SK-N-SH (cell line): Measurements from ENCODE around the gene CAMK1. TPM values are rescaled to one million over a fixed set of nuclear protein-coding genes. Genes with fewer than 3 reads are reported as not detected.
A peak's percentile ranks its signal among the peaks of the same experiment; 100 is the strongest.

Experiments used
- CTCF ChIA-PET: fragments of 300-600, 350-600 bp; formaldehyde crosslinking; extraction: SDS; loops from one replicate; lab custom pipeline; 2021; lab: Yijun Ruan, JAX
- POLR2A ChIA-PET: fragments of 350-600 bp; sonication (Branson Sonifier 250); formaldehyde crosslinking; extraction: SDS; loops from one replicate; lab custom pipeline; 2020; ENCODE audit warnings: antibody characterized with exemption, inconsistent platforms; lab: Yijun Ruan, JAX
- DNase-seq: peaks from one replicate; pipeline ENCODE4 v3.0.0; 2012
- H2AFZ ChIP-seq: fragments of 200-600 bp; sonication (generic); 2 replicates; pipeline ENCODE4 v1.8.1; 2016; ENCODE audit warnings: antibody characterized with exemption, mild to moderate bottlenecking, low read depth
- H3F3A ChIP-seq: fragments of 200-600 bp; sonication (generic); replicated peaks from 2 replicates; pipeline ENCODE3; 2016; ENCODE audit warnings: antibody characterized with exemption, mild to moderate bottlenecking; ENCODE audit not compliant: insufficient read depth
- H3K27ac ChIP-seq, 2 experiments: fragments of 200-500 bp in 1 of 2; fragments of 200-600 bp in 1 of 2; sonication (Bioruptor generic) in 1 of 2; sonication (generic), shearing (Covaris generic) in 1 of 2; 2 replicates each; pipeline versions ENCODE4 v1.5.1 to v1.6.1; 2014 to 2016; ENCODE audit warnings: low read depth in 2 of 2, inconsistent platforms in 1 of 2, low read length in 1 of 2, mild to moderate bottlenecking in 1 of 2, mixed read lengths in 1 of 2
- H3K27me3 ChIP-seq: fragments of 200-600 bp; sonication (generic), shearing (Covaris generic); 2 replicates; pipeline ENCODE4 v1.6.1; 2016; ENCODE audit warnings: mixed run types; ENCODE audit not compliant: insufficient read depth
- H3K36me3 ChIP-seq, 2 experiments: fragments of 200-500 bp in 1 of 2; fragments of 200-600 bp in 1 of 2; sonication (Bioruptor generic) in 1 of 2; sonication (generic) in 1 of 2; replicated peaks in 1 of 2; 2 replicates each; pipeline versions ENCODE3 to v1.5.1; 2014 to 2016; ENCODE audit warnings: low read length in 1 of 2, mild to moderate bottlenecking in 1 of 2; ENCODE audit not compliant: insufficient read depth in 2 of 2, control insufficient read depth in 1 of 2
- H3K4me1 ChIP-seq, 2 experiments: fragments of 200-500 bp in 1 of 2; fragments of 200-600 bp in 1 of 2; sonication (Bioruptor generic) in 1 of 2; sonication (generic), shearing (Covaris generic) in 1 of 2; 2 replicates each; pipeline versions ENCODE4 v1.5.1 to v1.6.1; 2014 to 2016; ENCODE audit warnings: low read depth in 1 of 2, low read length in 1 of 2, mixed run types in 1 of 2; ENCODE audit not compliant: insufficient read depth in 2 of 2, control insufficient read depth in 1 of 2
- H3K4me2 ChIP-seq: fragments of 200-600 bp; sonication (generic), shearing (Covaris generic); 2 replicates; pipeline ENCODE4 v1.6.1; 2017; ENCODE audit warnings: mixed run types
- H3K4me3 ChIP-seq, 2 experiments: fragments of 200-500 bp in 1 of 2; fragments of 200-600 bp in 1 of 2; sonication (Bioruptor generic) in 1 of 2; sonication (generic), shearing (Covaris generic) in 1 of 2; 2 replicates each; pipeline versions ENCODE4 v1.5.1 to v1.8.1; 2014 to 2016; ENCODE audit warnings: low read depth in 2 of 2, inconsistent platforms in 1 of 2, low read length in 1 of 2, mild to moderate bottlenecking in 1 of 2, mixed read lengths in 1 of 2, moderate library complexity in 1 of 2
- H3K79me2 ChIP-seq: fragments of 200-600 bp; sonication (generic); 2 replicates; pipeline ENCODE4 v1.8.1; 2017; ENCODE audit warnings: mild to moderate bottlenecking; ENCODE audit not compliant: insufficient read depth
- H3K9ac ChIP-seq: fragments of 200-600 bp; sonication (generic); 2 replicates; pipeline ENCODE4 v1.6.1; 2017; ENCODE audit warnings: mixed run types
- H3K9me2 ChIP-seq: fragments of 200-600 bp; sonication (generic); 2 replicates; pipeline ENCODE4 v1.6.1; 2017; ENCODE audit warnings: mixed run types
- H3K9me3 ChIP-seq: fragments of 200-600 bp; sonication (generic); 2 replicates; pipeline ENCODE4 v1.6.1; 2017; ENCODE audit warnings: mixed run types, mild to moderate bottlenecking, moderate library complexity
- H4K20me1 ChIP-seq: fragments of 200-600 bp; sonication (generic); 2 replicates; pipeline ENCODE4 v1.6.1; 2017; ENCODE audit warnings: mild to moderate bottlenecking, mixed run types; ENCODE audit not compliant: insufficient read depth
- GABPA ChIP-seq: IDR thresholded peaks from 2 replicates; pipeline ENCODE4 v1.4.0; 2012; ENCODE audit warnings: low read depth, mild to moderate bottlenecking
- JUND ChIP-seq: IDR thresholded peaks from 2 replicates; pipeline ENCODE4 v1.4.0; 2012
- NFIC ChIP-seq: IDR thresholded peaks from 2 replicates; pipeline ENCODE4 v1.4.0; 2012; ENCODE audit warnings: borderline replicate concordance
- PBX3 ChIP-seq: IDR thresholded peaks from 2 replicates; pipeline ENCODE4; 2012
- POLR2AphosphoS5 ChIP-seq: IDR thresholded peaks from 2 replicates; pipeline ENCODE4 v1.6.1; 2012; ENCODE audit warnings: low read depth, low read length
- RAD21 ChIP-seq: IDR thresholded peaks from 2 replicates; pipeline ENCODE4 v1.6.1; 2012; ENCODE audit warnings: mild to moderate bottlenecking, low read length
- RFX5 ChIP-seq: IDR thresholded peaks from 2 replicates; pipeline ENCODE4 v1.6.1; 2012; ENCODE audit warnings: mild to moderate bottlenecking, improper control_type of control experiment, low read length
- SMC3 ChIP-seq: IDR thresholded peaks from 2 replicates; pipeline ENCODE4 v1.6.1; 2012; ENCODE audit warnings: low read depth, low read length, improper control_type of control experiment
- WGBS: methylation state at CpG from one replicate; pipeline ENCODE4 v1.1.6; 2017; ENCODE audit warnings: low lambda C conversion rate; 5-methylcytosine and 5-hydroxymethylcytosine counted together
- polyA plus RNA-seq, 3 experiments: library from polyadenylated mRNA; depleted of rRNA; stranded (reverse); fragments of >200 nt; gene quantifications; 2 replicates each; pipeline ENCODE4 v1.2.3, GENCODE V29; 2012
- TF ChIP-seq, protein P1 (sequence below): IDR thresholded peaks from 2 replicates; pipeline ENCODE4 v1.4.0; 2012; ENCODE audit warnings: low read depth, borderline replicate concordance
- TF ChIP-seq, protein P2 (sequence below): IDR thresholded peaks from 2 replicates; pipeline ENCODE4 v1.6.1; 2012; ENCODE audit warnings: mild to moderate bottlenecking, low read depth, low read length, moderate library complexity

The CAMK1 gene
- polyA plus RNA-seq, 1 of the 3 experiments (the other 2 are of a cell fraction): 47.1 TPM

GRCh38 chr3:9795207-9795606 is 25.5 kb upstream of the CAMK1 start:
- Histone ChIP-seq H3K4me1 (peaks cover 10 to 13% of the 10 kb centered on the region in 2 experiments; a peak in 1 of 4 replicates), H3K79me2 (peaks cover 89% of the 10 kb centered on the region), H3K27ac (no peak overlapping the region), H3F3A (no peaks in the 10 kb centered on the region), H3K9me2 (no peaks in the 10 kb centered on the region), H3K4me3 (no peak overlapping the region), H3K9me3 (no peaks in the 10 kb centered on the region), H3K9ac (no peak overlapping the region), H4K20me1 (peaks cover 17% of the 10 kb centered on the region; the same call in 1 of the 2 replicates), H2AFZ (no peak overlapping the region), H3K27me3 (no peaks in the 10 kb centered on the region), H3K4me2 (no peak overlapping the region), H3K36me3 (peaks cover 38 to 51% of the 10 kb centered on the region in 2 experiments)
- WGBS: 98% methylated on average over 5 of the region's 5 CpGs
- no peak for TF ChIP-seq RFX5
- TF ChIP-seq GABPA: no peak
- TF ChIP-seq PBX3: no peak
- TF ChIP-seq, protein P1, sequence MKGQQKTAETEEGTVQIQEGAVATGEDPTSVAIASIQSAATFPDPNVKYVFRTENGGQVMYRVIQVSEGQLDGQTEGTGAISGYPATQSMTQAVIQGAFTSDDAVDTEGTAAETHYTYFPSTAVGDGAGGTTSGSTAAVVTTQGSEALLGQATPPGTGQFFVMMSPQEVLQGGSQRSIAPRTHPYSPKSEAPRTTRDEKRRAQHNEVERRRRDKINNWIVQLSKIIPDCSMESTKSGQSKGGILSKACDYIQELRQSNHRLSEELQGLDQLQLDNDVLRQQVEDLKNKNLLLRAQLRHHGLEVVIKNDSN: no peak
- no peak for TF ChIP-seq JUND
- no peak for TF ChIP-seq NFIC
- no peak for TF ChIP-seq POLR2AphosphoS5
- TF ChIP-seq SMC3: no peak
- TF ChIP-seq, protein P2, sequence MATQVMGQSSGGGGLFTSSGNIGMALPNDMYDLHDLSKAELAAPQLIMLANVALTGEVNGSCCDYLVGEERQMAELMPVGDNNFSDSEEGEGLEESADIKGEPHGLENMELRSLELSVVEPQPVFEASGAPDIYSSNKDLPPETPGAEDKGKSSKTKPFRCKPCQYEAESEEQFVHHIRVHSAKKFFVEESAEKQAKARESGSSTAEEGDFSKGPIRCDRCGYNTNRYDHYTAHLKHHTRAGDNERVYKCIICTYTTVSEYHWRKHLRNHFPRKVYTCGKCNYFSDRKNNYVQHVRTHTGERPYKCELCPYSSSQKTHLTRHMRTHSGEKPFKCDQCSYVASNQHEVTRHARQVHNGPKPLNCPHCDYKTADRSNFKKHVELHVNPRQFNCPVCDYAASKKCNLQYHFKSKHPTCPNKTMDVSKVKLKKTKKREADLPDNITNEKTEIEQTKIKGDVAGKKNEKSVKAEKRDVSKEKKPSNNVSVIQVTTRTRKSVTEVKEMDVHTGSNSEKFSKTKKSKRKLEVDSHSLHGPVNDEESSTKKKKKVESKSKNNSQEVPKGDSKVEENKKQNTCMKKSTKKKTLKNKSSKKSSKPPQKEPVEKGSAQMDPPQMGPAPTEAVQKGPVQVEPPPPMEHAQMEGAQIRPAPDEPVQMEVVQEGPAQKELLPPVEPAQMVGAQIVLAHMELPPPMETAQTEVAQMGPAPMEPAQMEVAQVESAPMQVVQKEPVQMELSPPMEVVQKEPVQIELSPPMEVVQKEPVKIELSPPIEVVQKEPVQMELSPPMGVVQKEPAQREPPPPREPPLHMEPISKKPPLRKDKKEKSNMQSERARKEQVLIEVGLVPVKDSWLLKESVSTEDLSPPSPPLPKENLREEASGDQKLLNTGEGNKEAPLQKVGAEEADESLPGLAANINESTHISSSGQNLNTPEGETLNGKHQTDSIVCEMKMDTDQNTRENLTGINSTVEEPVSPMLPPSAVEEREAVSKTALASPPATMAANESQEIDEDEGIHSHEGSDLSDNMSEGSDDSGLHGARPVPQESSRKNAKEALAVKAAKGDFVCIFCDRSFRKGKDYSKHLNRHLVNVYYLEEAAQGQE: no peak
- no peak for TF ChIP-seq RAD21
- ChIA-PET CTCF (interaction anchor here (1.4 kb wide), 1 partner anchor 292 kb away, joined by 3 read pairs; no protein-coding TSS in a partner anchor), POLR2A (no interaction called here)
- no peak for DNase-seq

DNA sequence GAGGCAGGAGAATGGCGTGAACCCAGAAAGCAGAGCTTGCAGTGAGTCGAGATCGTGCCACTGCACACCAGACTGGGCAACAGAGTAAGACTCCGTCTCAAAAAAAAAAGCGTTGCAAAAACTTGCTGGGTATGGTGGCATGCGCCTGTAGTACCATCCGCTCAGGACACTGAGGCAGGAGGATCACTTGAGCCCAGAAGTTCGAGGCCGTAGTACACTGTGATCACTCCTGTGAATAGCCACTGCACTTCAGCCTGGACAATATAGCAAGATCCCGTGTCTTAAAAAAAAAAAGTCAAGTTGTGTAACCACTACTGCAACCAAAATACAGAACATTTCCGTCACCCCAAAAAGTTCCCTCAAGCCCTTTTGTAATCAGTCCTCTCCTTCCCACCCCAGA is 24.7 kb upstream of the CAMK1 start:
- H3K4me1 ChIP-seq: peaks cover 10 to 13% of the 10 kb centered on the region in 2 experiments; a peak in 1 of 4 replicates
- TF ChIP-seq RAD21: no peak
- TF ChIP-seq, all 33 proteins: peak for 0
- CTCF ChIA-PET: no interaction called here
- H3F3A ChIP-seq: no peaks in the 10 kb centered on the region
- peak overlapping the region; percentile 83 for H3K4me2 ChIP-seq
- no peak overlapping the region for H3K9ac ChIP-seq
- H3K9me2 ChIP-seq: no peaks in the 10 kb centered on the region
- H3K79me2 ChIP-seq: peaks cover 84% of the 10 kb centered on the region
- POLR2A ChIA-PET: interaction anchor here (0.7 kb wide), 1 partner anchor 428 kb away, joined by 3 read pairs; no protein-coding TSS in a partner anchor
- WGBS: 95% methylated on average over 11 of the region's 11 CpGs
- no peak overlapping the region; a peak in 1 of 4 replicates for H3K27ac ChIP-seq
- DNase-seq: no peak
- H3K4me3 ChIP-seq: peak overlapping the region in 1 of 2 experiments; percentile 96; a peak in 1 of 4 replicates
- no peak overlapping the region for H2AFZ ChIP-seq
- peaks cover 39 to 50% of the 10 kb centered on the region in 2 experiments for H3K36me3 ChIP-seq
- no peaks in the 10 kb centered on the region for H3K27me3 ChIP-seq
- H3K9me3 ChIP-seq: no peaks in the 10 kb centered on the region
- peaks cover 17% of the 10 kb centered on the region; the same call in 1 of the 2 replicates for H4K20me1 ChIP-seq
